ENCODE results near the gene KRTAP10-11.
"Not testable (repeated sequence)": the region's sequence is repeated elsewhere in the genome, so short reads cannot be mapped to it uniquely, and the experiment has no call there.

Gene KRTAP10-11

DNA sequence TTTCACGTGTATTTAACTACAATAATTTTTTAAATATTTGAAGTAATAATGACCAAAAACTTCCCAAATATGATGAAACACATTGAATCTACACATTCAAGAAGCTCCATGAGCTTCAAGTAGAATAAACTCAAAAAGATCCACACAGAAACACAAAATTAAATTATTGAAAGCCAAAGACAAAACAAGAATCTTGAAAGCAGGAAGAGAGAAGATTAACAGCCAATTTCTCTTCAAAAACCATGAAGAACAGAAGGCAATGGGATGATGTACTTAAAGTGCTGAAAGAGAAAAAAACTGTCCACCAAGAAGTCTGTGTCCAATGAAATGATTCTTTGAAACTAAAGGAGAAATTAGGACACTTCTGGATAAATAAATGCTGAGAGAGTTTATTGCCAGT is 14.1 kb upstream of the KRTAP10-11 start:
- H3K4me1 ChIP-seq, result no peaks in the 10 kb centered on the region
- no peak overlapping the region for H2AFZ ChIP-seq
- TF ChIP-seq, protein P1, sequence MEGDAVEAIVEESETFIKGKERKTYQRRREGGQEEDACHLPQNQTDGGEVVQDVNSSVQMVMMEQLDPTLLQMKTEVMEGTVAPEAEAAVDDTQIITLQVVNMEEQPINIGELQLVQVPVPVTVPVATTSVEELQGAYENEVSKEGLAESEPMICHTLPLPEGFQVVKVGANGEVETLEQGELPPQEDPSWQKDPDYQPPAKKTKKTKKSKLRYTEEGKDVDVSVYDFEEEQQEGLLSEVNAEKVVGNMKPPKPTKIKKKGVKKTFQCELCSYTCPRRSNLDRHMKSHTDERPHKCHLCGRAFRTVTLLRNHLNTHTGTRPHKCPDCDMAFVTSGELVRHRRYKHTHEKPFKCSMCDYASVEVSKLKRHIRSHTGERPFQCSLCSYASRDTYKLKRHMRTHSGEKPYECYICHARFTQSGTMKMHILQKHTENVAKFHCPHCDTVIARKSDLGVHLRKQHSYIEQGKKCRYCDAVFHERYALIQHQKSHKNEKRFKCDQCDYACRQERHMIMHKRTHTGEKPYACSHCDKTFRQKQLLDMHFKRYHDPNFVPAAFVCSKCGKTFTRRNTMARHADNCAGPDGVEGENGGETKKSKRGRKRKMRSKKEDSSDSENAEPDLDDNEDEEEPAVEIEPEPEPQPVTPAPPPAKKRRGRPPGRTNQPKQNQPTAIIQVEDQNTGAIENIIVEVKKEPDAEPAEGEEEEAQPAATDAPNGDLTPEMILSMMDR (IDR thresholded peaks at IDR 0.05), result no peak
- no peaks in the 10 kb centered on the region for H3K27me3 ChIP-seq (ENCODE audit: control insufficient read depth, insufficient read depth, low read length)
- H3K9me3 ChIP-seq (ENCODE audit: control insufficient read depth, low read length), result no peaks in the 10 kb centered on the region
- H3K4me2 ChIP-seq (ENCODE audit: low read length), result no peak overlapping the region
- no peaks in the 10 kb centered on the region for H3K36me3 ChIP-seq (ENCODE audit: control insufficient read depth, insufficient read depth, low read length)
- H3K27ac ChIP-seq, result no peak overlapping the region
- no peak overlapping the region for H3K9ac ChIP-seq
- H3K79me2 ChIP-seq, result no peaks in the 10 kb centered on the region
- H3K4me3 ChIP-seq (ENCODE audit: low read depth, low read length), result no peak overlapping the region

DNA sequence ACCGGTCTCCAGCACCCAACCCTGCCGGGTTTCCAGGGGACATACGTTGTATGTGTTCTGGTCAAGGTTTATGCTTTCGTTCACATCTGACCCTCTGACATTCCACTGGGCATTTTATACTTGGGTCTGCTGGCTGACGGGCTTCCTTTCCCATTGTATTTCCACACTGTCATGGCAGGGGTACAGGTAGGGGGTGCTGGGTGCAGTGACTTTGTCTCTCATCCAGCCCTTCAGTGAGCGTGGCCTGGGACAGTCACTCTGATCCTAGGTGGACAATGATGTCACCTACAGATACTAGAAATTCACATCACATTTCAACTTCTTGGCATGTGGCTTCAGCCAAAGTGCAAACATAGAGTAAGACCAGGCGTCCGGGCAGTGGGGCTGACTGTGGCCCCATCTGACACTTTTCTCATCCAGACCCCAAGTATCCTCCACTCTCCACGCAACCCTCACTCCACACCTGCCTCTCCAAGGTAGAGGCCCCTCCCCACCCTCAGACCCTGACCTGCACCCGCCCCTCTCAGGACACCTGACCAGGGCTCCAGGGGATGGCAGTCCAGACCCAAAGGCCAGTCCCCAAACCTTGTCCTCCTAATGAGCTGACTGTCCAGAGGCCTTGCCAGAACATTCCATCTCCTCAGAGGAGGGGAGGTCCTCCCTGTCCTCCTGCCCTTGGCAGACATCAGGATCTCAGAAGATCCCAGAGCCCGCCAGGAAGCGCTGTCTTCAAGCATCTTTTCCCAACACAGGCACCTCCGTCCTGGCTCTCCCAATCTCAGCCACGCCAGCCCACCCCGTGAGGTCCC is 9.8 kb upstream of the KRTAP10-11 start:
- H3K4me1 ChIP-seq, result no peaks in the 10 kb centered on the region
- H3K4me3 ChIP-seq (ENCODE audit: low read depth, low read length), result no peak overlapping the region
- no peak overlapping the region for H2AFZ ChIP-seq
- H3K36me3 ChIP-seq (ENCODE audit: control insufficient read depth, insufficient read depth, low read length), result no peaks in the 10 kb centered on the region
- H3K79me2 ChIP-seq, result no peaks in the 10 kb centered on the region
- H3K9me3 ChIP-seq (ENCODE audit: control insufficient read depth, low read length), result no peaks in the 10 kb centered on the region
- H3K9ac ChIP-seq, result no peak overlapping the region
- H3K27me3 ChIP-seq (ENCODE audit: control insufficient read depth, insufficient read depth, low read length), result no peaks in the 10 kb centered on the region
- no peak overlapping the region for H3K27ac ChIP-seq
- TF ChIP-seq, protein P1 (IDR thresholded peaks at IDR 0.05), result no peak
- no peak overlapping the region for H3K4me2 ChIP-seq (ENCODE audit: low read length)

DNA sequence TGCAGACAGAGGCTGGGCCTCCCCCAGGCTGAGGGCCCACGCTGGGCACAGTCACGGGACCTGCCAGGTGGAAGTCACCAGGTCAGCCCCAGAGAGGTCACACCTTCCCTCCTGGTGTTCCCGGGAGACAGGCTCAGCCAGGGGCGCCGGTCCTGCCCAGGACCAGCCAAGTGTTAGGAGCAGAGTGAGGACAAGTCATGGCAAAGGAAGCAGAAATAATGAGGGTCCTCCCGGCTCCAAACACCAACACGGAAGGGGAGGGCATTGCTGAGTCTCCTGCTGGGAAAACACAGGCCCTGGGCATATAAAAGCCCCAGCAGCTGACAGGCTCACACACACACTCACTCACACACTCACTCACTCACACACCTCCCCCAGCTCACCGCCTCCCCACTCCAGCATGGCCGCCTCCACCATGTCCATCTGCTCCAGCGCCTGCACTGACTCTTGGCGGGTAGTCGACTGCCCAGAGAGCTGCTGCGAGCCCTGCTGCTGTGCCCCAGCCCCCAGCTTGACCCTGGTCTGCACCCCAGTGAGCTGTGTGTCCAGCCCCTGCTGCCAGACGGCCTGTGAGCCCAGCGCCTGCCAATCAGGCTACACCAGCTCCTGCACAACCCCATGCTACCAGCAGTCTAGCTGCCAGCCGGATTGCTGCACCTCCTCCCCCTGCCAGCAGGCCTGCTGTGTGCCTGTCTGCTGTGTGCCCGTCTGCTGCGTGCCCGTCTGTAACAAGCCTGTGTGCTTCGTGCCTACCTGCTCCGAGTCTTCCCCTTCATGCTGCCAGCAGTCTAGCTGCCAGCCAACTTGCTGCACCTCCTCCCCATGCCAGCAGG is 9.0 kb upstream of the KRTAP10-11 start, which contains the start of gene KRTAP10-10:
TSS of gene KRTAP10-10 (plus strand) at position 339 of the 833 bp plus-strand sequence. CDS start at position 401, 62 bp downstream.
- H3K4me2 ChIP-seq (ENCODE audit: low read length), result no peak within 1 kb of the TSS
- H2AFZ ChIP-seq, result no peak within 1 kb of the TSS
- no peaks in the 10 kb centered on the region for H3K27me3 ChIP-seq (ENCODE audit: control insufficient read depth, insufficient read depth, low read length)
- TF ChIP-seq, protein P1 (IDR thresholded peaks at IDR 0.05), result no peak
- no peak within 1 kb of the TSS for H3K9ac ChIP-seq
- no peaks in the 10 kb centered on the region for H3K36me3 ChIP-seq (ENCODE audit: control insufficient read depth, insufficient read depth, low read length)
- no peaks in the 10 kb centered on the region for H3K4me1 ChIP-seq
- H3K27ac ChIP-seq, result no peak within 1 kb of the TSS
- H3K4me3 ChIP-seq (ENCODE audit: low read depth, low read length), result no peak within 1 kb of the TSS
- H3K9me3 ChIP-seq (ENCODE audit: control insufficient read depth, low read length), result no peaks in the 10 kb centered on the region
- H3K79me2 ChIP-seq, result no peaks in the 10 kb centered on the region

DNA sequence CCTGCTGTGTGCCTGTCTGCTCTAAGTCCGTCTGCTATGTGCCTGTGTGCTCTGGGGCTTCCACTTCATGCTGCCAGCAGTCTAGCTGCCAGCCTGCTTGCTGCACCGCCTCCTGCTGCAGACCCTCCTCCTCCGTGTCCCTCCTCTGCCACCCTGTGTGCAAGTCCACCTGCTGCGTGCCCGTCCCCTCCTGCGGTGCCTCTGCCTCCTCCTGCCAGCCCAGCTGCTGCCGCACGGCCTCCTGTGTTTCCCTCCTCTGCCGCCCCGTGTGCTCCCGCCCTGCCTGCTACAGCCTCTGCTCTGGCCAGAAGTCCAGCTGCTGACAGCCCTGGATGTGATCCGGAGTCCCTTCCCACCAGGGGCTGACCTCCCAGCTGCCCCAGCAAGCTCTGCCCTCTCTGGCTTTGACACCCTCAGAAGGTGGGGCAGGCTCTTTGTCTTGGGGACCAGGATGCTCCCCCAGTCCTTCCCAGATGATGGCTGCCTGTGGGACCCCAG is 8.3 kb upstream of the KRTAP10-11 start:
- H3K9ac ChIP-seq; H3K36me3 ChIP-seq (ENCODE audit: control insufficient read depth, insufficient read depth, low read length); H3K4me1 ChIP-seq; H3K27ac ChIP-seq; H3K27me3 ChIP-seq (ENCODE audit: control insufficient read depth, insufficient read depth, low read length); H3K9me3 ChIP-seq (ENCODE audit: control insufficient read depth, low read length); H3K79me2 ChIP-seq; H2AFZ ChIP-seq; H3K4me3 ChIP-seq (ENCODE audit: low read depth, low read length); H3K4me2 ChIP-seq (ENCODE audit: low read length): not testable (repeated sequence)

DNA sequence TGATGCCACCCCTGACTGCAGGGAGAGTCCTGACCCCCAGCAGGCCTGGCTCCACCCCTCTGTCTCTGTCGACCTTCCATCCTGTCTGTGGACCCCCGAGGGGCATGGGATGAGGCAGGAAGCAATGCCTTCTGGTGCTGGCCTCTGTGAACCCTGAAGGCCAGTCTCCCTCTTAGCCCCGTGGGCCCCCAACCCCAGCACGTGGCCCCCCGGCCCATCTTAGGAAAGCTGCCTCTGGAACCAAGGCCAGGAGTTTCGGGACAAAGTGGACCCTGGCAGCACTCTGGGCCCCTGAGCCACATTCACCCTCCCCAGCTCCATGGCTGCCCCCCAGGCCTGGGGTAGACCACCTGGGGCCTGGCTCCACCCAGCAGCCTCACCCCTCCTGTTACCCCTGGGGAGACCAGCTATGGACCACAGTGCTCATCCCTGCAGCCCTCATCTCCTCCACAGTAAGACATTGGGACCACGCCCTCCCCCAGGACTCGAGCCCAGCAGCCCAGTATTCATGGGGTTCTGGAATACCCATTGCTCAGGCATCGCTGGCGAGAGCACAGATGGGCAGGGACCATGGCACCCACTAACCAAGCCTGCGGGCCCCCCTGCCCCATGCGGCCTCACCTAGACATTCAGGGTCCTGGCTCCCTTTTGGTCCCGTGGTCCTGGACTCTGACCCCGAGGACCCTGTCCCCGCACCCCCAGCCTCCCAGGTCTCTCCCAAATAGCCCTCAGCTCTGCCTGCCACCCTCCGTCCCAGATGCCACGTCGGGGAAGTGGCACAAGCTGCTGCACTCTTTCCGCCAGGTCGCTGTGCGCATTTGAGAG is 7.5 kb upstream of the KRTAP10-11 start:
- not testable (repeated sequence) for H3K27me3 ChIP-seq (ENCODE audit: control insufficient read depth, insufficient read depth, low read length); H3K27ac ChIP-seq; H3K9me3 ChIP-seq (ENCODE audit: control insufficient read depth, low read length); H3K4me2 ChIP-seq (ENCODE audit: low read length); H3K9ac ChIP-seq; H3K4me3 ChIP-seq (ENCODE audit: low read depth, low read length); H3K79me2 ChIP-seq; H3K4me1 ChIP-seq; H2AFZ ChIP-seq; H3K36me3 ChIP-seq (ENCODE audit: control insufficient read depth, insufficient read depth, low read length)

Data from parathyroid adenoma (tissue), 2 donors.